ENCODE measurements around the gene TMEM94. TPM values are rescaled to one million over a fixed set of nuclear protein-coding genes. Genes with fewer than 3 reads are reported as not detected.

TMEM94 gene
- total and polyA plus RNA-seq, 2 of the 13 experiments (the other 11 are each of a cell fraction or from before 2014, with no cell fraction given): 32.6 to 134 TPM

GRCh38 chr17:75480281-75480680 lies 23.8 kb downstream of the TMEM94 start:
- H3K9me3 ChIP-seq (ENCODE audit: low read length): no peaks in the 10 kb centered on the region
- no peak for TF ChIP-seq RFXANK (CRISPR knock-in tag; IDR thresholded peaks at IDR 0.05)
- TF ChIP-seq ZFP36L1 (CRISPR knock-in tag; IDR thresholded peaks at IDR 0.05): no peak
- no peak for TF ChIP-seq NRL (CRISPR knock-in tag; IDR thresholded peaks at IDR 0.05; ENCODE audit: borderline replicate concordance)
- TF ChIP-seq ATF3 (CRISPR knock-in tag; IDR thresholded peaks at IDR 0.05): no peak
- TF ChIP-seq BCL6 (CRISPR knock-in tag; IDR thresholded peaks at IDR 0.05): no peak
- no peak for TF ChIP-seq ZSCAN25 (CRISPR knock-in tag; IDR thresholded peaks at IDR 0.05)
- no peak for TF ChIP-seq CCAR2 (optimal IDR thresholded peaks at IDR 0.05; ENCODE audit: low read depth, low read length)
- H4K20me1 ChIP-seq (ENCODE audit: insufficient read depth, low read length): peaks cover 17% of the 10 kb centered on the region; the same call in 1 of the 2 replicates
- H3K4me3 ChIP-seq (replicated peaks in 1 of 3; ENCODE audit: insufficient read depth in 1 of 3, low read depth in 2 of 3, low read length in 3 of 3): no peak overlapping the region
- no peak overlapping the region for H2AFZ ChIP-seq (ENCODE audit: low read length)
- ATAC-seq (no peak), FAIRE-seq (no peak), DNase-seq (ENCODE audit: low spot score) (no peak)
- H3K27me3 ChIP-seq (ENCODE audit: control insufficient read depth in 1 of 2, insufficient read depth in 2 of 2, low read length in 2 of 2): no peaks in the 10 kb centered on the region
- peaks cover 15% of the 10 kb centered on the region for H3K4me1 ChIP-seq (ENCODE audit: insufficient read depth, low read length)
- POLR2A ChIA-PET: interaction anchor here (1.0 kb wide), 1 partner anchor 20 kb away, joined by 3 read pairs; no protein-coding TSS in a partner anchor
- intact Hi-C loops (cut with micrococcal nuclease; ENCODE audit: unreplicated experiment) (no loop called here), in situ Hi-C loops (cut with HindIII; ENCODE audit: extremely low pct_ligation_motif_present, low pct_unique_long_range_greater_than_20kb) (no loop called here)
- BruUV-seq (replicated peaks): no TSS peak
- H3K36me3 ChIP-seq (replicated peaks in 1 of 2; ENCODE audit: control insufficient read depth in 1 of 2, insufficient read depth in 2 of 2, low read length in 2 of 2): peaks cover 6 to 26% of the 10 kb centered on the region in 2 experiments; a peak in 3 of 5 replicates
- CTCF ChIA-PET (ENCODE audit: low intra/inter-chr PET ratio, low total read pairs): no interaction called here
- no peak overlapping the region for H3K27ac ChIP-seq (ENCODE audit: extremely low read length, insufficient read depth, low read length)
- H3K4me2 ChIP-seq (ENCODE audit: low read depth, low read length): no peak overlapping the region
- H3K9ac ChIP-seq (ENCODE audit: insufficient read depth, low read depth, low read length): no peak overlapping the region
- WGBS (ENCODE audit: low lambda C conversion rate): 95% methylated on average over 5 of the region's 6 CpGs
- H3K79me2 ChIP-seq (ENCODE audit: insufficient read depth, low read length): no peaks in the 10 kb centered on the region

- no TSS peak for BruUV-seq (replicated peaks)
- Histone ChIP-seq H3K79me2 (ENCODE audit: insufficient read depth, low read length) (no peaks in the 10 kb centered on the region), H3K4me3 (replicated peaks in 1 of 3; ENCODE audit: insufficient read depth in 1 of 3, low read depth in 2 of 3, low read length in 3 of 3) (no peak overlapping the region), H3K27ac (ENCODE audit: extremely low read length, insufficient read depth, low read length) (no peak overlapping the region), H3K4me2 (ENCODE audit: low read depth, low read length) (no peak overlapping the region), H3K9ac (ENCODE audit: insufficient read depth, low read depth, low read length) (no peak overlapping the region), H3K27me3 (ENCODE audit: control insufficient read depth in 1 of 2, insufficient read depth in 2 of 2, low read length in 2 of 2) (no peaks in the 10 kb centered on the region), H4K20me1 (ENCODE audit: insufficient read depth, low read length) (peaks cover 17% of the 10 kb centered on the region; the same call in 1 of the 2 replicates), H3K36me3 (replicated peaks in 1 of 2; ENCODE audit: control insufficient read depth in 1 of 2, insufficient read depth in 2 of 2, low read length in 2 of 2) (peaks cover 10 to 22% of the 10 kb centered on the region in 2 experiments; a peak in 3 of 5 replicates), H2AFZ (ENCODE audit: low read length) (no peak overlapping the region), H3K9me3 (ENCODE audit: low read length) (no peaks in the 10 kb centered on the region), H3K4me1 (ENCODE audit: insufficient read depth, low read length) (peaks cover 13% of the 10 kb centered on the region)
- no peak for ATAC-seq
- ChIA-PET CTCF (ENCODE audit: low intra/inter-chr PET ratio, low total read pairs) (no interaction called here), POLR2A (interaction anchor here (1.0 kb wide), 1 partner anchor 21 kb away, joined by 3 read pairs; no protein-coding TSS in a partner anchor)
- WGBS (ENCODE audit: low lambda C conversion rate): 91% methylated on average over 13 of the region's 13 CpGs
- intact Hi-C loops (cut with micrococcal nuclease; ENCODE audit: unreplicated experiment): no loop called here
- no peak for FAIRE-seq
- in situ Hi-C loops (cut with HindIII; ENCODE audit: extremely low pct_ligation_motif_present, low pct_unique_long_range_greater_than_20kb): no loop called here
- TF ChIP-seq ZSCAN21 (CRISPR knock-in tag; IDR thresholded peaks at IDR 0.05; ENCODE audit: borderline replicate concordance) (no peak), ERF (CRISPR knock-in tag; IDR thresholded peaks at IDR 0.05) (no peak), FLYWCH1 (CRISPR knock-in tag; IDR thresholded peaks at IDR 0.05) (no peak), SIX4 (CRISPR knock-in tag; IDR thresholded peaks at IDR 0.05) (no peak), ZNF580 (CRISPR knock-in tag; IDR thresholded peaks at IDR 0.05; ENCODE audit: borderline replicate concordance, low read depth) (no peak), CENPX (CRISPR knock-in tag; IDR thresholded peaks at IDR 0.05) (no peak)
- no peak for DNase-seq (ENCODE audit: low spot score)
These were observed 25.0 kb downstream of the TMEM94 start for GRCh38 chr17:75481194-75482068.

Data from HepG2 (cell line).